Thyroid gland (tissue), 4 donors: Measurements from ENCODE around the gene CD46.

Source experiments
- CTCF ChIP-seq, 6 experiments: fragments of 200-600 bp in 3 of 6; fragments of 450-650 bp in 3 of 6; sonication (generic) in 3 of 6; IDR thresholded peaks; one replicate each; pipeline ENCODE4 v1.5.1; 2016 to 2019; ENCODE audit warnings: antibody characterized with exemption in 6 of 6, mild to moderate bottlenecking in 2 of 6, inconsistent platforms in 1 of 6, moderate library complexity in 1 of 6
- POLR2A ChIP-seq, 2 donors: fragments of 450-650 bp; IDR thresholded peaks; one replicate each; pipeline ENCODE4 v1.6.1; 2017; ENCODE audit warnings: antibody characterized with exemption in 2 of 2, mild to moderate bottlenecking in 2 of 2, moderate library complexity in 1 of 2

- no peak for TF ChIP-seq POLR2A (IDR thresholded peaks at IDR 0.05)
- TF ChIP-seq CTCF (IDR thresholded peaks at IDR 0.05) = no peak
These were observed 85.8 kb downstream of the CD46 start for GRCh38 chr1:207837673-207838072.
